GM18519 (cell line): ENCODE data around the gene ADAMTS14.
"Not testable (repeated sequence)": the region's sequence is repeated elsewhere in the genome, so short reads cannot be mapped to it uniquely, and the experiment has no call there.

Experiments
- ATAC-seq: cut with Tn5 transposase; IDR thresholded peaks from one replicate; pipeline ENCODE4 v1.9.1; 2021; ENCODE audit warnings: mild to moderate bottlenecking, moderate library complexity; ENCODE audit not compliant: unreplicated experiment, low FRiP score

The ADAMTS14 gene

DNA sequence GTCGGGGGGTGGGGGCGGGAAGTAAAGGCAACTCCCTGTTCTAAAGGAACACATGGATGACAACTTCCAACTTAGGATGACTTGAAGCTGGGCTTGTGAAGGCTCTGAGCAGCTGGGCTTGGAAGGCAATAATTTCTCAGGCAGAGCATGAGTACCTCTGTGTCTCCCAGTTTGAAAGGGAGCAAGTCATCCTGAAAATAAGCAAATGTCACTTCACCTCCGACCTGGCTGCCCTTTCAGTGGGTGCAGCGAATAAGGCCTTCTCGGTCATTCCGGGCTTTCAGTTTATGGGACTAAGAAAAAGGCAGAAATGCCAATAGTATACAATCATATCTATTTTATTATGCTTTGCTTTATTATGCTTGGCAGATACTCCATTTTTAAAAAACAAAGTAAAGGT is 15.3 kb upstream of the ADAMTS14 start:
- ATAC-seq = no peak

DNA sequence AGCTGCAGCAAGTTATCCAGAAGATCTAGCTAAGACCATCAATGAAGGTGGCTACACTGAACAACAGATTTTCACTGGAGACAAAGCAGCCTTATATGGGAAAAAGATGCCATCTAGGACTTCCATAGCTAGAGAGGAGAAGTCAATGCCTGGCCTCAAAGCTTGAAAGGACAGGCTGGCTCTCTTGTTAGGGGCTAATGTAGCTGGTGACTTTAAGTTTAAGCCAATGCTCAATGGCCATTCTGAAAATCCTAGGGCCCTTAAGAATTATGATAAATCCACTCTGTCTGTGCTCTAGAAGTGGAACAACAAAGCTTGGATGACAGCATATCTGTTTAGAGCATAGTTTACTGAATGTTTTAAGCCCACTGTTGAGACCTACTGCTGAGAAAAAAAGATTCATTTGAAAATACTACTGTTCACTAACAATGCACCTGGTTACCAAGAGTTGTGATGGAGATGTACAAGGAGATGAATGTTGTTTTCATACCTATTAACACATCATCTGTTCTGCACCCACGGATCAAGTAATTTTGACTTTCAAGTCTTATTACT is 13.6 kb upstream of the ADAMTS14 start:
- ATAC-seq = no peak

DNA sequence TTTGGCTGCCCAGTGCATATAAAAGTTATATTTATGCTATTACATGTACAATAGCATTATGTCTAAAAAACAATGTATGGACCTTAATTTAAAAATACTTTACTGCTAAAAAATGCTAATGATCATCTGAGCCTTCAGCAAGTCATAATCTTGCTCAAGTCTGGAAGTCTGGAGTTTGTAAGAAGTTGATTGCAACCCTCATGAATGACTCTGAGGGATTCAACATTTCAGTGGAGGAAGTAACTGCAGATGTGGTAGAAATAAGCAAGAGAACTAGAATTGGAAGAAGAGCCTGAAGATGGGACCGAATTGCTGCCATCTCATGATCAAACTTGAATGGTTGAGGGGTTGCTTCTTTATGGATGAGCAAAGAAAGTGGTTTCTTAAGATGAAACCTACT is 13.0 kb upstream of the ADAMTS14 start:
- ATAC-seq = no peak

DNA sequence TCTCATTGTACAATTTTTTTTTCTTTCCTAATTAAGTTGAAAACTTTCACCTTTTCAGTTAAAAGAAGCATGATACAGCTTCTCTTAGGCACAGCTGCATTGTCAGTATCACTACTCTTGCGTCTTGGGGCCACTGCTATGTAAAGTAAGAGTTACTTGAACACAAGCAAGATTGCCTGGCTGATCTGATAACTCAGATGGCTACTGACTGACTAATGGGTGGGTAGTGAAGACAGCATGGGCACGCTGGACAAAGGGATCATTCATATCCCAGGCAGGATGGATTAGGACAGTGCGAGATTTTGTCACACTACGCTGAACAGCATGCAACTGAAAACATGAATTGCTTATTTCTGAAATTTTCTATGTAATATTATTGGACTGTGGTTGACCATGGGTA is 11.6 kb upstream of the ADAMTS14 start:
- ATAC-seq = no peak

DNA sequence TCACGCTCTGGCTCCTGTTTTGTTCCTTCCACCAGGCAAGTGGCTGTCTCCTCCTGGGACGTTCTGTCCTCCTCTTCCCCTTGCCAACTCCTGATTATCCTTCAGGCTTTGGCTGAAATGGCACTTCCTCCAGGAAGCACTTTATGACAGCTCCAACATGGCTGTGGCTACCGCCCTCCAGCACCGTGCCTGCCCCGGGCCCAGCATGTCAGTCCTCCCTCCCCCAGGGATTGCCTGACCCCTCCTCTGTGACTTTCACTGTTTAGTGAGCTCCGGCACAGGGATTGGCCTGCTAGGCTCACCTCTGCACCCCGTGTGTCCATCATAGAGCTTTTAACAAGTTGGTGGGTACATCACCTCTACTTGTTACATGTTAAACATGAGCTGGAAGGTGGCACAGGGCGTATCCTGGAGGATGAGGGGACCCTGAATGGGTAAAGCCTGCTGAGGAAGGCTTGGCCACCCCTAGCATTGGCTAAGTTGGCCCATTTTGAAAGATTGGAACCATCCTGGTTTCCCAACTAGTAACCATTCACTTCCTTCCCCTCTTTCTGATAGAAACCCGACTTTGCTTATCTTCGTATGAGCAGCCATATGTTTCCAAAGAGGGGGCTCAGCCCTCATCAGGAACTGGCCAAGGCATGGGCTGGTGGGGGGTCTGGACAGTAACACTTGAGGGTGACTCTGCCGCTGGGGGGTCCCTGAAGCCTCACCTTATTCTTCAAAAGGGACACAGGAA is 10.5 kb upstream of the ADAMTS14 start:
- ATAC-seq = no peak

DNA sequence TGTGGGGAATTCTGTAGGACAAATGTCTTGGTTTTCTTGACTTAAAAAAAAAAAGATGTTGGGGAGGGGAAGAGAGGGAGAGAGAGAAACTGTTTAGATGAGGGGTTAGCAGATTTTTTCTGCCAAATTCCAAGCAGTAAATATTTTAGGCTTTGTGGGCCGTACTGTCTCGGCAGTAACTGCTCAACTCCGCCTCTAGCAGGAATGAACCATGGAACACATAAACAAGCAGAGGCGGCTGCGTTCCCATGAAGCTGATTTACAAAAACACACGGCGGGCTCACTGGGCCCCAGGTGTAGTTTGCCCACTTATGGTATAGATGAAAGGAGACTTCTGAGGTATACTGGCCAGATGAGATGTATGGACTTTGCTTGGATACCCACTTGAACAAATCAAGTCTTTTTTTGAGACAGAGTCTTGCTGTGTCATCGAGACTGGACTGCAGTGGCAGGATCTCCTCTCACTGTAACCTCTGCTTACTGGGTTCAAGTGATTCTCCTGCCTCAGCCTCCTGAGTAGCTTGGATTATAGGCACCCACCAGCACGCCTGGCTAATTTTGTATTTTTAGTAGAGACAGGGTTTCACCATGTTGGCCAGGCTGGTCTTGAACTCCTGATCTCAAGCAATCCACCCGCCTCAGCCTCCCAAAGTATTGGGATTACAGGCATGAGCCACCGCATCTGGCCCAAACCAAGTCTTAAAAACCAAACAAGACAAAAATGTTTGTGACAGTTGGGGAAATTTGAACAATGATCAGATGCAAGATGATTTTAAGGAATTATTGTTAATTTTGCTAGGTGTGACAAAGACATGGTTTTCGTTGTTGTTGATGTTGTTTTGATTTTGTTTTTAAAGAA is 9.7 kb upstream of the ADAMTS14 start:
- no peak for ATAC-seq

DNA sequence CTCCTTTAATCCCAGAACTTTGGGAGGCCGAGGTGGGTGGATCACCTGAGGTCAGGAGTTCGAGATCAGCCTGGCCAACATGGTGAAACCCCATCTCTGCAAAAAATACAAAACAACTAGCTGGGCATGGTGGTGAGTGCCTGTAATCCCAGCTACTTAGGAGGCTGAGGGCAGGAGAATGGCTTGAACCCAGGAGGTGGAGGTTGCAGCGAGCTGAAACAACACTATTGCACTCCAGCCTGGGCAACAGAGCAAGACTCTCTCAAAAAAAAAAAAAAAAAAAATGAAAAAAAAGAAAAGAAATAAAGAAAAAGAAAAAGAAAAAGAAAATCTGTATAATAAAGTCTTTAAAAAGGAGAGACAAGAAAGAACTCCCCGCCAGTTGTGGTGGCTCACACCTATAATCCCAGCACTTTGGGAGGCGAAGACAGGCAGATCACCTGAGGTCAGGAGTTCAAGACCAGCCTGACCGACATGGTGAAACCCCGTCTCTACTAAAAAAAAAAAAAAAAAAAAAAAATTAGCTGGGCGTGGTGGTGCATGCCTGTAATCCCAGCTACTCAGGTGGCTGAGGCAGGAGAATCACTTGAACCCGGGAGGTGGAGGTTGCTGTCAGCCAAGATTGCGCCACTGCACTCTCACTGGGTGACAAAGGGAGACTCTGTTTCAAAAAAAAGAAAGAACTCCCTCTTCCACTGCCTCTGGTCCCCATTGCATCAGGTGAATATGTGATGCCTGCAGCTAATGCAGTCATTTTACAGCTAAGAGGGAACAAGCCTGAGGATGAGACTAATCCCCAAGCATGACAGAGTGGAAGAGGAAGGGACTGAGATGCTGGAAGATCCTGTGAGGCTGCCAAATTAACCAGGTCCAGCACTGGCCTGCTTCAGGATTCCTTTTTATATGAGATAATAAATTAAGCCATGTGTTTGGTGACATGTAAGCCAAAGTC is 8.6 kb upstream of the ADAMTS14 start:
- not testable (repeated sequence) for ATAC-seq

DNA sequence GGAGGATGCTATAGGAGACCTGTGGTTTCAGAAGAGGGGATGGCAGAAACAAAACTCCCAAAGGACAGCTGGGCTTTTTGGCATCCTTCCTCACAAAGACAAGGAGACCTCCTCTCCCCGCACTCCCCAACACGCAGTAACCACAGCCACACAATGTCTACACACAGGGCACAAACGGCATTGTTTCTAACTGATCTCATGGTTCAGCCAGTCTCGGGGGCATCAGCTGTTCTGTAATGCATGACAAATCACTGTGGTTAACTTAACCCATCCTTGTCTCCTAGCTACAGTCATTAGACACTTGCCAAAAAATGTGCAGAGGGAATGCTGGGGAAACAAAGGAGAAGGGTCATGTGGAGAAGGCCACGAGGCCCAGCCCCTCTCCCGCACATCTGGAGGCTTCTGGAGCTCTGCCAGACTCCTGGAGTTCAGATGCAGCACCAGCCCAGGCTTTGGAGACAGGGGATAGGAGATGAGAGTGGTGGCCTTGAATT is 7.6 kb upstream of the ADAMTS14 start:
- no peak for ATAC-seq

DNA sequence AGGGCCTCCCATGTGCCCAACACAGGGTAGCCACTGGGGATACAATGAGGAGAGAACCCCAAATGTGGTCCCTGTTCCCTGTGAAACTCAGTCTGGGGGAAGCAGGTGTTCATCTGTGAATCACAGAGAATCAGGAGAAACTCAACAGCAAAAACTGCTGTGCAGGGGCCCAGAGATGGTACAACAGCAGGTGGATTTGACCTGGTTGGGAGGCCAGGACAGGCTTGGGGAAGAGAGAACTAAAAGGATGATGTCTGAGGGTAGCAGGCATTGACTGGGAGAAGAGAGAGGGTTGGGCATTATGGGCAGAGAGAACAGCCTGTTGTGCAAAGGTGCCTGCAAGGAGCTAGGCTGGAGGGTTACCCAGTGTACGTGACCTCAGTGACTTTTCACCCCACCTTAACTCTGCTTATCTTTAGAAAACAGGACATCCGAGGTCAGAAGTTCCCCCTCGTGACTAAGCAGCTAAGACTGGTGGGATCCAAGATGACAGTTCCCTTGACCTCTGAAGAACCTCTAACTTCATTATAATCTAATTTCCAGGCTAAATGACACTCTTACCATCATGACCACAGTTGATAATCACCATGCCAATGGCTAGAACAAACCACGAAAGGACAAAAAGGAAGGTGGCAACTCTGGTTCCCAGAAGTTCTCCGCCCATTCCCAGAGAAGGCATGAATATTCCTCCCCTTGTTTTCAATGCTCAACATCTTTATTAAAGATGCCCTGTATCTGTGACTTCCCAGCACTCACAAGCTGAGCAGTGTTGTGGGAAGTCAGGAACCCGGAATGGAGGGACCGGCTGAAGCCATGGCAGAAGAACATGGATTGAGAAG is 5.1 kb upstream of the ADAMTS14 start:
- ATAC-seq = no peak

DNA sequence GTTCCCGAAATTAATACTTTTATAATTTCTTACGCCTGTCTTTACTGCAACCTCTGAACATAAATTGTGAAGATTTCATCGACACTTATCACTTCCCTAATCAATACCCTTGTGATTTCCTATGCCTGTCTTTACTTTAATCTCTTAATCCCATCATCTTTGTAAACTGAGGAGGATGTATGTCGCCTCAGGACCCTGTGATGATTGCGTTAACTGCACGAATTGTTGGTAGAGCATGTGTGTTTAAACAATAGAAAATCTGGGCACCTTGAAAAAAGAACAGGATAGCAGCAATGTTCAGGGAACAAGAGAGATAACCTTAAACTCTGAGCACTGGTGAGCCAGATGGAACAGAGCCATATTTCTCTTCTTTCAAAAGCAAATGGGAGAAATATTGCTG is 4.5 kb upstream of the ADAMTS14 start:
- not testable (repeated sequence) for ATAC-seq

DNA sequence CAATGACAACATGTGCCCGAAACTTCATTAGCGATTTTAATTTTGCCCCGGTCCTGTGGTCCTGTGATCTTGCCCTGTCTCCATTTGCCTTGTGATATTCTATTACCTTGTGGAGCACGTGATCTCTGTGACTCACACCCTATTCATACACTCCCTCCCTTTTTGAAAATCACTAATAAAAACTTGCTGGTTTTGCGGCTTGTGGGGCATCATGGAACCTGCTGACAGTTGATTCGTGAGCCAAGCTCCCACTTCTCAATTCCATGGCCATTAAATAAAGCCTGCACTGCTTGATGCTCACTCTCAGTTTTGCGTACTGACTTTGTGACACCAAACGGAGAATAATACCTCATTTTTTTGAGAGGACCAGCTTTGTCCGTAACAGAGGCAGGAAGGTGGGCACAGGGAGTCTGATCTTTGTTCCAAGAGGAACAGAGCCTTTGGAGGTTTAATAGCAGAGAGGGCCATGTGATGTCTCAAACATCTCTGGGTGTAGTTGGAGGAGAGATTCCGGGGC is 3.8 kb upstream of the ADAMTS14 start:
- ATAC-seq = no peak

DNA sequence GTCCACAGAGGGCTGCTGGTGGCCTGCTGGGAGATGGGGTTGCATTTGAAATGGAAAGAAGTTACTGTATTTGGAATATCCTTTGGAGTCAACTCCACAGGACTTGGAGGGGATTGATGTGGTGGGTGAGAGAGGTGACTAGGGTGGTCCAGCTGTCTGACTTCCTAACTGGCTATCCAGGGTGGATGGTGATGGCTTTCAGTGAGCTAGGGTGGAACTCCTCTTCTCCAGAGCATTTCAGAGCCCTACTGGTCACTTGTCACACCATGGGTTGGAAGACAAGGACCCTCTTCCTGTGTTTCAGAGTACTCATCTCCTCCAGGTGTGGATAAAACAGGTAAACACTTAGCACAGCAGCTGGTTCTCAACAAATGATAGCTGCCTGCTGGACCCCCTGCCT is 3.3 kb upstream of the ADAMTS14 start:
- ATAC-seq = no peak

DNA sequence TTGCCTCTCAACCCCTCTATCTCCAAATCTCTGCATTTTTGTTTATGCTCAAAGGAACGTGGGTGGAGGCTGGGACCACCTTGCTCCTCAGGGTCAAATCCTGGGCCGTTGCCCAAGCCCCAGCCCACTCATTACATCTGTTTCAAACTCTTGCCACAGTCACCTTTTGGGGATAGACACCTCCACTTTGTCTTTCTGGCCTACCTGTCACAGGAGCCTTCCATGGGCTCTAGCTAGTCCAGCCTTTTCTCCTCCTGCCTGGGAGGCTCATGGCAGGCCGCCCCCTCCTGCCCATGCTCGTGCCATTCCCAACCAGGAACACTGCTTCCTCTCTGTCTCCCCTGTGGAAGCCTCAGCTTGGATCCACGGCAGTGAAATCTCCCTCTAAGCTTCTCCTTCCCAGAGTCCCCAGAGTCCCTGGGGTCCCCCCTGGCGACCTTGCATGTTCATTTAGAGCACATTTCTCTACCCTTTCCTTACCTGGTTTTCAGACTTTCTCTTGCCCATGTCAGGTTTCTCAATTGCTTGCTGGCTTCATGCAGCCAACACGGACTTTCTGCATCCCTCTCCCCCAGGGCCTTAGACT is 2.5 kb upstream of the ADAMTS14 start:
- no peak for ATAC-seq

DNA sequence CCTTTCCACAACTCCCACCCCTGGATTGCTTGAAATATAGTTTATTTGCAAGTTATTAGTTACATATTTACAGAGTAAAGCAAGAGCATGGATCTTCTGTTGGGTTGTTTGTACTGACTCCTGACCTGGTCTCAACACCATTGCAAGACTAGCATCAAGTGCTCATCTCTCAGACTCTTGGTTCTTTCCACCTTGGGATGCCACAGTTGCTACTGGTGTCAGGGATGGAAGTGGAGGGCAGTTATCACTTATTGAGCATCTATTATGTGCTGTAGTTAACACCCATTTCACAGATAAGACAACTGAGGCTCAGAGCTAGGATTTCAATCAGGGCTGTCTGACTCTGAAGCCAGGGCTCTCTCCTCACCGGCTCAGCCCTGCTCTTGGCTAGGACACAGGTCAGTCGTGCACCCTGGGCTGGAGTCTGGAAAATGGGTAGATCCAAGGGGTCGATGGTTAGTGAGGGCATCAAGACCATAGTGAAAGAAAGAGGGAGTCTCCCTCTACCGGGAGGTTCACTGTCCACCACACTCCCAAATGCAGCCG is 614 bp upstream of the ADAMTS14 start:
- ATAC-seq = no peak

DNA sequence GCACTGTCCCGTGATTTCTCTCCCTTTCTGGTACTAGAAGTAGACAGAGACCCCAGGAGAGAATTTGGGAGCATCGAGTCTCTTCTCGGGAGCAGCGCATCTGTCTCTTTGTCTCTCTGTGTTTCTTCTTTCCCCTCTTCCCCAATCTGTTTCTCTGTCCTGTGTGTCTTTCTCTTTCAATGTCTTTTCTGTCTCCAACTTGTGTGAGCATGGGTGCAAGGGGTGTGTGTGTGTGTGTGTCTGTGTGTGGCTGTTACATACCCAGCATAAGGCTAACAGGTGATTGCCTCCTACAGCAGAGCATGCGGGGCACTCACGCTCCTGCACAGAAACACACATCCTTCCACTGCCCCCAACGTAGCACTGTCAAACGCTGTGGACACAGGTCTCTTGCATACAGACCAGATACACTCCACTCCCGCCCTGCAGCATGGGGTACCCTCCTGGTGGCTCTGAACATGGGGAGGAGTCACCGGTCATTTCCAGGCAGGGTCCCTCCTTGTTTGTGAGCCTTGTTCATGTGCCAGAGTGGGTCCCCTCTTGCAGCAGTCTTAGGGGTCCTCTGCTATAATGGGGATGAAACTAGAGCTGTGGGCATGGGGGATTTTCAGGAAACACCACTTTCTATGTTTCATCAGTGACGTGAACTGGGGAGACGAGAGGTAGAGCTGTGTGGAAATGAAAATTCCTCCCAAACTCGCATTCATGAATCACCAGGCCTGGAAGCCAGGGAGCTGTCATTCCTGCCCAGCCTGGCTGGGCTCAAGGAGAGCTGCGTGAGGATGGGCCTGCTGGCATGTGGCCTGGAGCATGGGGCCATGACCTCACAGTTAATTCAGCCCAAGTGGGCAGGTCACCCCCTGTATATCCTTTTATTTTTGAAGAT is 980 bp downstream of the ADAMTS14 start:
- ATAC-seq = no peak

DNA sequence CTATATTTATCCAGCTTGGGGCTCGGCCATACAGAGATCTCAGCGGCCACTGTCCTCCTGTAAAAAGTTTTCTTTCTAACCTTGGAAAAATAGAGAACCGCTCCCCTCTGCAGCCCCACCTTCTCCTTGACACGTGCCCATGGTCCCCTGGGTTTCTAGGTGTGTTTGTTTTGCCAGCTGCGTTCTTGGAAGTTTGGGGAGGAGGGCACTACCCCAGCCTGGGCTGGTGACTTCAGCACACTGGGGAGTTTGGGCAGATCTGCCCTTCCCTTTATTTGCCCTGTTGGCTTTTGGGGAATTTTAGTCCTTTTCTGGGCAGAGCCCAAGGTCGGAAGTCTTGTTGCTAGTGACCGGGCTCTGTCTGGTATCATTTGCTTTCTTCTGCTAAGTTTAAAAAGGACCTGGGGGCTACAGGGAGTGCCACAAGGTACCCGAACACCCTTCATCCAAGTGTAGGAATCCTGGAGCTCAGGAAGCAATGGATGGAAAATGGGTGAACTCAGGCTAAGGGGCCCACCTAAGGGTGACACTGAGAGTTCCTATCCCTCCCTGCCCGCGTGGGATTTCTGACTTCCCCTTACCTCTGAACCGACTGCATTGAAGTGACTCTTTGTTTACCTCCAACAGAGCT is 1.7 kb downstream of the ADAMTS14 start:
- no peak for ATAC-seq
